SU-DHL-6 (cell line): ENCODE data around the gene RIPPLY2.

Experiments used
- CTCF ChIP-seq: fragments of 200-600 bp; sonication (generic); IDR thresholded peaks from one replicate; pipeline ENCODE4 v1.5.1; 2017; ENCODE audit warnings: antibody characterized with exemption, mild to moderate bottlenecking, low read length, moderate library complexity; ENCODE audit not compliant: insufficient read depth, poor library complexity, severe bottlenecking
- EZH2phosphoT487 ChIP-seq: fragments of 200-600 bp; sonication (generic), shearing (Covaris generic); conservative IDR thresholded peaks from 2 replicates; pipeline ENCODE4 v1.6.1; 2018; ENCODE audit warnings: mild to moderate bottlenecking, antibody characterized with exemption, low read length, moderate library complexity, mixed read lengths

DNA sequence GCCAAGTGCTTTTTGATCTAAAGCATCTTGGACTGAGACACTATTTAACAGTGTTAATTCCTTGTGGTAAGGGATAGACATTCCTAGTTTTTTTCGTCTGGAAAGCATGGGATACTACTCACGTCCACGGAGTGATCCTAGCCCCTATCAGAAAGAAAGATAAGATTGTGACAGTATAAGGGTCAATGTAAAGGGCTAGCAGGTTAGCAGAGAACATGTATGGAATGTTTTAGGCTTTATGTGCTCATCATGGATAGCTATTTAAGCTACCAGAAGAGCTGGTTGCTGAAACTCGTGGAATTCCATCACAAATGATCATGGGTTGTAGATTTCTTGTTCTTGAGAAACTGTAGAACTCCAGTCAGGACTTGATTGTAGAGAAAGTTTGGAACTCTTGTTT is 38.4 kb downstream of the RIPPLY2 start:
- TF ChIP-seq CTCF (no peak), EZH2phosphoT487 (no peak)
